ENCODE measurements around the gene ACP4.

ACP4 gene

GRCh38 chr19:50795664-50796073 is 5.5 kb downstream of the ACP4 start:
- DNase-seq (ENCODE audit: low spot score), result no peak

GRCh38 chr19:50796128-50796633 is 6.0 kb downstream of the ACP4 start:
- in situ Hi-C loops (cut with MboI; ENCODE audit: low sequenced_read_pairs, unreplicated experiment), result loop anchor here (10.0 to 25.0 kb wide), 3 partner anchors 119 to 434 kb away; partner anchors contain the start of genes KLK4 and NAPSA
- DNase-seq (ENCODE audit: low spot score), result peak; percentile 37
- peak; percentile 10 for TF ChIP-seq CTCF (IDR thresholded peaks at IDR 0.05; ENCODE audit: borderline replicate concordance, control extremely low read depth, extremely low read depth, insufficient read depth, missing control alignments)

More at GRCh38 chr19:50795664-50796073, 5.5 kb downstream of the ACP4 start:
- no peak for TF ChIP-seq CTCF (IDR thresholded peaks at IDR 0.05; ENCODE audit: borderline replicate concordance, control extremely low read depth, extremely low read depth, insufficient read depth, missing control alignments)
- in situ Hi-C loops (cut with MboI; ENCODE audit: low sequenced_read_pairs, unreplicated experiment), result loop anchor here (10.0 to 25.0 kb wide), 3 partner anchors 119 to 433 kb away; partner anchors contain the start of genes KLK4 and NAPSA

- in situ Hi-C loops (cut with MboI; ENCODE audit: low sequenced_read_pairs, unreplicated experiment), result loop anchor here (10.0 to 25.0 kb wide), 3 partner anchors 118 to 435 kb away; partner anchors contain the start of genes KLK4 and NAPSA
- DNase-seq (ENCODE audit: low spot score), result no peak
- TF ChIP-seq CTCF (IDR thresholded peaks at IDR 0.05; ENCODE audit: borderline replicate concordance, control extremely low read depth, extremely low read depth, insufficient read depth, missing control alignments), result no peak
Measured at GRCh38 chr19:50796634-50797428, 6.6 kb downstream of the ACP4 start.

- no peak for TF ChIP-seq CTCF (IDR thresholded peaks at IDR 0.05; ENCODE audit: borderline replicate concordance, control extremely low read depth, extremely low read depth, insufficient read depth, missing control alignments)
- in situ Hi-C loops (cut with MboI; ENCODE audit: low sequenced_read_pairs, unreplicated experiment), result loop anchor here (10.0 to 25.0 kb wide), 3 partner anchors 117 to 435 kb away; partner anchors contain the start of genes KLK4 and NAPSA
Measured at GRCh38 chr19:50797429-50797780, 7.2 kb downstream of the ACP4 start.

DNA sequence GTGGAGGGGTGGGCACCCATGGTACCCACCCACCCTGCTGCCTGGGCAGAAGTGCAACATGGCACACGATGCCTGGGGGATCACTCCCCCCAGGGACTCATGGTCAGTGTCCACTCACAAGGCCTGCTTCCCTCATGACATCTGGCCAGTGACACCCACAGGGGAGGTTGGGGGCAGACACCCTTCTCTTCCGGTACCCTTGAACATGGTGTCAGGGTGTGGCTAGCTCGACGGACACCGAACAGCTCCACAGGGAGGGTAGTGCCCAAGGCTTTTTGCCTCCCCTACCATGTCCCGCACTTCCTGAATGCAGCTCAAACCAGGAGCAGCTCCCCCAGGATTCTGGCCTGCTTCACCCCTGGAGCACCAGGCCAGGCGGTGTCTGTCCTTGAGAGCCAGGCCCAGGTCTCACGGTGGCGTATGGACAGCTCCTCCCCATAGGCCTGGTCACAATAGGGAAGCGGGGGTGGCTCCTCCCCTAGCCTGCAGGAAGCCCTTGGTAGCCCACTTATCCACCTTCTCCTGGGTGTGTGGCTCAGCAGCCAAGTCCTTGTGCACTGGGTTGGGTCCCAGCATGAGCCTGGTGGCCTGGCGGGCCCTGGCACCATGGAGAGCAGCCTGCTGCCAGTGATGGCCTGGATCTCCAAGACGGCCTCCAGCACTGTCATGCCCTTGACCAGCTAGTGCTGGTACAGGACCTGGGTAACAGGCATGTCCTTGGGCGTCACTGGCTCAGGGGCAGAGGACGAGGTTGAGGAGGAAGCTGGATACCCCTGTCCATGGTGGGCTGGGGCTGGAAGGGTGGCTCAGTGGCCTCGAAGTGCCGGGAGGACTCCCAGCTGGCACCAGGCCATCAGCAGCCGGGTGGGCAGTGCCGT is 7.8 kb downstream of the ACP4 start:
- TF ChIP-seq CTCF (IDR thresholded peaks at IDR 0.05; ENCODE audit: borderline replicate concordance, control extremely low read depth, extremely low read depth, insufficient read depth, missing control alignments), result no peak
- in situ Hi-C loops (cut with MboI; ENCODE audit: low sequenced_read_pairs, unreplicated experiment), result loop anchor here (10.0 to 25.0 kb wide), 3 partner anchors 117 to 436 kb away; partner anchors contain the start of genes KLK4 and NAPSA
- DNase-seq (ENCODE audit: low spot score), result no peak

More at GRCh38 chr19:50797429-50797780, 7.2 kb downstream of the ACP4 start:
- no peak for DNase-seq (ENCODE audit: low spot score)

Measured in GM13976 (cell line).